Suppressor macrophage (primary cell): ENCODE data around the gene NECTIN2.
A peak's percentile ranks its signal among the peaks of the same experiment; 100 is the strongest.
"Not testable (repeated sequence)": the region's sequence is repeated elsewhere in the genome, so short reads cannot be mapped to it uniquely, and the experiment has no call there.

Source experiments
- DNase-seq, 4 experiments: peaks; one replicate each; pipeline ENCODE4 v3.0.0-alpha.2; 2020 to 2022

Gene NECTIN2

DNA sequence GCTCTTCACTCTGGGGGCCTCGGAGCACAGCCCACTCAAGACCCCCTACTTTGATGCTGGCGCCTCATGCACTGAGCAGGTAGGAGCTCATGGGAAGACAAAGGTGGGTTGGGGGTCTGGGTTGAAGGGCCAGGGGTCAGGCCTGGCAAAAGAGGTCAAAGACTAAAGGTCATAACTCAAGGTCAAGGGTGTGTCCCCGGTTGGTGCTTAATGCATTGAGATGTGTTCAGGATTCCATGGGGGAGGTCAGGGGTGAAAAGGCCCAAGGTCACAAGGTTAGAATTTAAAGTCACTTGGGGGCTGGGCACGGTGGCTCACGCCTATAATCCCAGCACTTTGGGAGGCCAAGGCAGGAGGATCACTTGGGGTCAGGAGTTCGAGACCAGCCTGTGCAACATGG is 40.0 kb downstream of the NECTIN2 start:
- DNase-seq, result no peak

DNA sequence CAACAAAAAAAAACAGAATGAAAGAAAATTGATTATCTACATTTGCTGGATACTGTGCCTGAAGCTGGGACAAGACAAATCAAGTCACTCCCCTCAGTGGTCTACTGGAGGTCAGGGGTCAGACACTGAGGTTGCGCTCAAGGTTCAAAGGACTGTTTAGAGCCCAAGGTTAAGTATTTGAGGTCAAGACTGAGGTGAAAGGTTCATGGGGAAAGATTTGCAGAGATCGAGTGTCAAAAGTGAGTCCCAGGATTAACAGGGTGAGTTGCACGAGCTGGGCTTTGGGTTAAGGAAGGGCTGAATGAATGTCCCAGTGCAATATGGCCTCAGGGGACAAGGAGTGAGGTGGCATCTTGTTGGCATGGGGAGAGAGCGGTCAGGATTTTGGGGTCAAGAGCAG is 41.6 kb downstream of the NECTIN2 start:
- no peak for DNase-seq

DNA sequence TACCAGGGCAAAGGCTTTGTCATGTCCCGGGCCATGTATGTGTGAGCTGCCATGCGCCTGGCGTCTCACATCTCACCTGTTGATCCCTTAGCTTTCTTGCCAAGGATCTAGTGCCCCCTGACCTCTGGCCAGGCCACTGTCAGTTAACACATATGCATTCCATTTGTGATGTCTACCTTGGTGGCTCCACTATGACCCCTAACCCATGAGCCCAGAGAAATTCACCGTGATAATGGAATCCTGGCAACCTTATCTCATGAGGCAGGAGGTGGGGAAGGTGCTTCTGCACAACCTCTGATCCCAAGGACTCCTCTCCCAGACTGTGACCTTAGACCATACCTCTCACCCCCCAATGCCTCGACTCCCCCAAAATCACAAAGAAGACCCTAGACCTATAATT is 42.2 kb downstream of the NECTIN2 start:
- DNase-seq, result not testable (repeated sequence)

DNA sequence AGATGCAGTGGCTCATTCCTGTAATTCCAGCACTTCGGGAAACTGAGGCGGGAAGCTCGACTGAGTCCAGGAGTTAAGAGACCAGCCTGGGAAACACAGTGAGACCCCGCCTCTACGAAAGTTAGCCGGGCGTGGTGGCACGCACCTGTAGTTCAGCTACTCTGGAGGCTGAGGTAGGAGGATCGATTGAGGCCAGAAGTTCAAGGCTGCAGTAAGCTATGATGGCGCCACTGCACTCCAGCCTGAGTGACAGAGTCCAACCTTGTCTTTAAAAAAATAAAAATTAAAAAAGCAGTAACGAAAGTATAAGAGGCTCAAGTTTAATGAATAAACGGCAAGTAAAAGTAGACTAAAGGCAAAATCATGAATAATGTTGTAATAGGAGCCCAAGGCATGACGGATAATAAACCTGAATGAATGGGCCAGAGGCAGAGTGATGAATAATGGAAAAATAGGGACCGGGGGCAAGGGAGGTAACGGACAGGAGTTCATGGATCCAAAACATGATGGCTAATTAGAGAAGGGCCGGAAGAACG is 43.8 kb downstream of the NECTIN2 start:
- DNase-seq, result no peak

DNA sequence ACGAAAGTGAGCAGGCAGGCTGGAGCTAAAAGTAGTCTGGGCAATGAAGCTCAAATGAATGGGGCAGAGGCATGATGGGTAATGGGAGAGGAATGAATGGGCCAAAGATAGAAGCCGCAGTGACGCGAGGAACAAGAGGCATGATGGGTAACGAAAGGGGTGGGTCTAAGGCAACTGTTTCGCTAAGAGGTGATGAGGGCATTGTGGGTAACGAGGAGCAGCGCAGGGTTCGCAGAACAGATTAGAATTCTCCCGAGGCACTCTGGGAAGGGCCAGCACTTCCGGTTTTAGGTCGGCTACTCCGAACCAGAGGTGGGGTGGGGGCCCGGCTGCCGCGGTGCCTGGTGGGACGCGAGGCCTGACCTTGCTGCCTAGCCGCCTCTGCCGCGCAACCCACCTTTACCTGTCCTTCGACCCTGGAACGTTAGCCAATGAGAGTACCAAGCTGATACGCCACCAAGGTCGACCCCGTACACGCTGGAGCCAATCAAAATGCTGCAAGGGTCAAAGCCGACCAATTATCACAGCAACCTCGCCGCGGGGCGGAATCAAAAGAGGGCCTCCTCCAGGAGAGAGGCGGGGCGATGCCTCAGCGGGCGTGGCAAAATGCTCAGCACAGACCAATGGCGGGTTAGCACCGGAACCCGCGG is 44.4 kb downstream of the NECTIN2 start:
- DNase-seq, result peak in 3 of 4 experiments; percentile 96 to 100 (median 98)

DNA sequence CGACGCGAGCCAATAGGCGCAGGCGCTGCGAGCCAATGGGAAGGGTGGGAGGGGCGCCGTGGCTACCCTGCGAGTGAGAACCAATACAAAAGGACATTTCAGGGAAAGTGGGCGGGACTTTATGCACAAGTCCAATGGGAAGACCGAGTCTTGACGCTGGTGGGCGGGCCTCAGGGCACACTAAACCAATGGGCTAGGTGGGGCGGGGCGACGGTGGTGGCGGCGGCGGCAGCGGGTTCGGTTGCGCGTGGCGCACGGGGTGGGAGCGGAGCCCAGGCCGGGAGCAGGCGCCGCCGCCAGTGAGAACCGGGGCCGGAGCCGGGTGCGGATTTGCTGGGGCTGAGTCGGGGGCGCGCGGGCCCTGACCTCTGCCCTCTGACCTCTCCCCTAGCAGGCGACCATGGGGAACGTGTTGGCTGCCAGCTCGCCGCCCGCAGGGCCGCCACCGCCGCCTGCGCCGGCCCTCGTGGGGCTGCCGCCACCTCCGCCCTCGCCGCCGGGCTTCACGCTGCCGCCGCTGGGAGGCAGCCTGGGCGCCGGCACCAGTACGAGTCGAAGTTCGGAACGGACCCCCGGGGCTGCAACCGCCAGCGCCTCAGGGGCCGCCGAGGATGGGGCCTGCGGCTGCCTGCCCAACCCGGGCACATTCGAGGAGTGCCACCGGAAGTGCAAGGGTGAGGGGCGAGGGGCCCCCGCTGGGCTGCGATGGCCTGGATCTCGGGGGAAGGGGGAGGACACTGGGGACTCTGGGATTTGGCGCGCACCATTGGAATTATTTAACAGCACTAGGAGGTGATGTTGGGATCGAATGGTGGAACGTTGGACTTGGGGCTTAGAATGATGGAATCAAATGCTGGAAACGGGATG is 45.2 kb downstream of the NECTIN2 start, which contains the start of gene TOMM40:
TOMM40 (plus strand) TSS at position 239 of the 867 bp plus-strand sequence; CDS start at position 401, 162 bp downstream.
- peak in 3 of 4 experiments; percentile 100 for DNase-seq

DNA sequence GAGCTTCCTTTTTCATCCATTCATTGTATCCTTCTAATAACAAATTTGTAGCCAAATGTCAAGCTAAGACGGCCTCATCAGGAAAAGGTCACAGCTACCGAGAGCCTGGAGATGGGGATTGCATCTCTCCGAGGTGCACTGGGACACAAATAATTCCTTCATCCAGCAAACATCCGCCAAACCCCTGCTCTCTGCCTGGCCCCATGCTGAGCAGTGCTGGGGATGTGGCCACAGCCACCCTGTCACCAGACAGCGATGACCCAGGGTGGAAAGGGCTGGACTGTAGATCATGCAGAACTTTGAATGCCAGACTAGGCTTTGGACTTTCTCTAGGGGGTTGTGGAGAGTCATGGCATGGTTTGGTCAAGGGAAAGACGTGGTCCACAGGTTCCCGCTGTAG is 46.8 kb downstream of the NECTIN2 start:
- DNase-seq, result no peak

DNA sequence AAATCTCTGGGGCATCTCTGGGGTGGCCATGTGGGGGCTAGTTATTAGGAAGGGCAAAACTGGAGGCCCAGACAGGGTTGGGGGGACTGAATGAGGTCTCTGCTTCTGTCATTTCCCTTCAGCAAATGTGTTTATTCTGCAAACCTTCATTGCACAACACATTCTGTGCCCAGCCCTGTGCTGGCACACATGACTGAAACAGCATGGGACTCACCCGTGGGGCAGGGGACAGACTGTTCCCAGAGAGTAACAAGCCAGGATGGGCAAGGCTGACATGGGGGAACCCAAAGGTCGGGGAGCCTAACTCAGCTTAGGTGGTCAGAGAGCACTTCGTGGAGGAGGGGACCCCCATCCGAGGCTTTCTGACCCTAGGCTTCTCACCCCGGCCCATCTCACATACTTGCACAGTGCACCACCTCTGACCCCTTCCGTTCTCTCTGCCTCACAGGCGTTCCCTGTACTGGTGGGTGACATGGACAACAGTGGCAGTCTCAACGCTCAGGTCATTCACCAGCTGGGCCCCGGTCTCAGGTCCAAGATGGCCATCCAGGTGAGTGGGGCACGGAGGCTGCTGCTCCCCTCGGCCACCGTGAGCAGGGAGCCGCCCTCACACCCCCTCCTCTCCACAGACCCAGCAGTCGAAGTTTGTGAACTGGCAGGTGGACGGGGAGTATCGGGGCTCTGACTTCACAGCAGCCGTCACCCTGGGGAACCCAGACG is 47.4 kb downstream of the NECTIN2 start:
- peak in 3 of 4 experiments; percentile 24 to 57 (median 50) for DNase-seq

DNA sequence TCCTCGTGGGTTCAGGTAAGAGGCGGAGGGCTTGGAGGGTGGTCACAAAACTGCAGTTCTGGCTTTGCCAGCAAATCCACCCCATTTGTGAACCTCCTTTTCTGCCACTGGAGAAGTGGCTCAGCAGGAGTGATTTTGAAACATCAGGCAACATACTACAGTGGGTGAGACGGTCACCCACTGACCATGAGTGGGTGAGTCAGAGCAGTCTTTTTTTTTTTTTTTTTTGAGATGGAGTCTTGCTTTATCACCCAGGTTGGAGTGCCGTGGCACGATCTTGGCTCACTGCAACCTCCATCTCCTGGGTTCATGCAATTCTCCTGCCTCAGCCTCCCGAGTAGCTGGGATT is 47.9 kb downstream of the NECTIN2 start:
- peak; percentile 39 to 76 (median 70) for DNase-seq

DNA sequence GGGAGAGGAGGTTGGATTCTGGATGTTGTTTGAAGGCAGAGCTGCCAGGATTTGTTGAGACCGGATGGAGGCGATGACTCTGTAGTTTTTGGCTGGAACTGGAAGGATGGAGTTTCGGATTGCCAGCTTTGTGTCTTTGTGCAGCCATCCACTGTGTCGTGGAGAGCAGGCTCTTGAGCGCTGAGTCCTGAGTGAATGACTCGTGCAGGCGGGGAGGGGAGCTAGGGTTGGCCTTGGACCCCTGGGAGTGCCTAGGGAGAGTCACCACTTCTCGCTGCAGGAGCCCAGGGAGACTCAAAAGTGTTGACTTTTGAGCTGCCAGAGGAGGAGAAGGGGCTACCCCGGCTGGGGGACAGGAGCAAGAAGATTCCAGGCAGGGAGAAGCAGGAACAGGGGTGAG is 48.8 kb downstream of the NECTIN2 start:
- DNase-seq, result no peak

DNA sequence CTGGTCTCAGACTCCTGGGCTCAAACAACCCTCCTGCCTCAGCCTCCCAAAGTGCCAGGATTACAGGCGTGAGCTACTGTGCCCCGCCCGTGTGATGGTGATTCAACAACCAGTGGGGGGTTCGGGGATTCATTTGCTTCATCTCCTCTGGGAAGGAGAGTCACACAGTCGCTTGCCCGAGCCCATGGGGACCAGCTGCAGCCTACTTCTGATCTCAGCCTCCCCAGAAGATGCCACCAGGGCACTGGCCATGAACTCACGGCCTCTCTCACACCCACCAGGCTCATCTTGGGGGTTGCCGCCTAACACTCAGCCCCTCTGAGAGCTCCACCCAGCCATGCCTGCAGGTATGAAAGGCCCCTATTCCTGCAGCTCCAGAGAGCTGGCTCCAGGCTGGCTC is 51.7 kb downstream of the NECTIN2 start:
- no peak for DNase-seq

DNA sequence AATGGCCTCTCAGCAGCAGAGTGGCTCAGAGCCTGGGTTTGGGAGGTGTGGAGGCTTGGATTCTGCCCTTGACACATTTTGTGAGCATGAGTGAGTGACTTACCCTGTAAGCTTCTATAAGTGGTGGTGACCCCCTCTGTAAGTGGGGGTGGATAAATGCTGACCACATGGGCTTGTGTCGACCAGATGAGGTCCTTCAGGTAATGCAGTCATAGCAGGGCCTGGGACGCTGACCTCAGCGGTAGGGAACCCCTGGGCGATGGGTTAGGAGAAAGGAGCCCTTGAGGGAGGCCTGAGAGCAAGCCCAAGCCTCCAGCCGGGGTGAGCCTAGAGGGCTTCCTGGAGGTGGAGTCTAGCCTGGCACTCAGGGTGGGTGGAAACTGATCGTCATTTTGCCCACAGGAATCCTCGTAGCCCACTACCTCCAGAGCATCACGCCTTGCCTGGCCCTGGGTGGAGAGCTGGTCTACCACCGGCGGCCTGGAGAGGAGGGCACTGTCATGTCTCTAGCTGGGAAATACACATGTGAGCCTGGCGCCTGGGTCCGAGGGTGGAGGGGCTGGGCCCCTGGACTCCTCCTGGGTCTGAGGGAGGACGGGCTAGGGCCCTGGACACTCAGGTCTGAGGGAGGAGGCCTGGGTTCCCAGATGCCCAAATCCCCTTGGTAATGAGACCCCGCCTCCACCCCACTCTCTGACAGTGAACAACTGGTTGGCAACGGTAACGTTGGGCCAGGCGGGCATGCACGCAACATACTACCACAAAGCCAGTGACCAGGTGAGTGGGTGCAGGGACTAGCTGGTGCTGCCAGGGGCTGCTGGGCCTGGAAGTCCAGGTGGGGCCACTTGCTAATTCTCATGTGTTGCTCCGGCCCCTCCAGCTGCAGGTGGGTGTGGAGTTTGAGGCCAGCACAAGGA is 54.5 kb downstream of the NECTIN2 start:
- DNase-seq, result no peak

DNA sequence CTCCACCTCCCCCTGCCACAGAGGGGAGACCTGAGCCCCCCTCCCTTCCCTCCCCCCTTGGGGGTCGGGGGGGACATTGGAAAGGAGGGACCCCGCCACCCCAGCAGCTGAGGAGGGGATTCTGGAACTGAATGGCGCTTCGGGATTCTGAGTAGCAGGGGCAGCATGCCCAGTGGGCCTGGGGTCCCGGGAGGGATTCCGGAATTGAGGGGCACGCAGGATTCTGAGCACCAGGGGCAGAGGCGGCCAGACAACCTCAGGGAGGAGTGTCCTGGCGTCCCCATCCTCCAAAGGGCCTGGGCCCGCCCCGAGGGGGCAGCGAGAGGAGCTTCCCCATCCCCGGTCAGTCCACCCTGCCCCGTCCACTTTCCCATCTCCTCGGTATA is 57.1 kb downstream of the NECTIN2 start:
- DNase-seq, result no peak

DNA sequence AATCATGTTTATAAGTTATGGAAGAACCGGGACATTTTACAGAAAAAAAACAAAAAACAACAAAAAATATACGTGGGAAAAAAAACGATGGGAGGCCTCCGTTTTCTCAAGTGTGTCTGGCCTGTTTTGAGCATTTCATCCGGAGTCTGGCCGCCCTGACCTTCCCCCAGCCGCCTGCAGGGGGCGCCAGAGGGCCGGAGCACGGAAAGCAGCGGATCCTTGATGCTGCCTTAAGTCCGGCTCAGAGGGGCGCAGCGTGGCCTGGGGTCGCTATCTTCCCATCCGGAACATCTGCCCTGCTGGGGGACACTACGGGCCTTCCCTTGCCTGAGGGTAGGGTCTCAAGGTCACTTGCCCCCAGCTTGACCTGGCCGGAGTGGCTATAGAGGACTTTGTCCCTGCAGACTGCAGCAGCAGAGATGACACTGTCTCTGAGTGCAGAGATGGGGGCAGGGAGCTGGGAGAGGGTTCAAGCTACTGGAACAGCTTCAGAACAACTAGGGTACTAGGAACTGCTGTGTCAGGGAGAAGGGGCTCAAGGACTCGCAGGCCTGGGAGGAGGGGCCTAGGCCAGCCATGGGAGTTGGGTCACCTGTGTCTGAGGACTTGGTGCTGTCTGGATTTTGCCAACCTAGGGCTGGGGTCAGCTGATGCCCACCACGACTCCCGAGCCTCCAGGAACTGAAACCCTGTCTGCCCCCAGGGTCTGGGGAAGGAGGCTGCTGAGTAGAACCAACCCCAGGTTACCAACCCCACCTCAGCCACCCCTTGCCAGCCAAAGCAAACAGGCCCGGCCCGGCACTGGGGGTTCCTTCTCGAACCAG is 57.7 kb downstream of the NECTIN2 start:
- DNase-seq, result peak; percentile 69 to 88 (median 82)

DNA sequence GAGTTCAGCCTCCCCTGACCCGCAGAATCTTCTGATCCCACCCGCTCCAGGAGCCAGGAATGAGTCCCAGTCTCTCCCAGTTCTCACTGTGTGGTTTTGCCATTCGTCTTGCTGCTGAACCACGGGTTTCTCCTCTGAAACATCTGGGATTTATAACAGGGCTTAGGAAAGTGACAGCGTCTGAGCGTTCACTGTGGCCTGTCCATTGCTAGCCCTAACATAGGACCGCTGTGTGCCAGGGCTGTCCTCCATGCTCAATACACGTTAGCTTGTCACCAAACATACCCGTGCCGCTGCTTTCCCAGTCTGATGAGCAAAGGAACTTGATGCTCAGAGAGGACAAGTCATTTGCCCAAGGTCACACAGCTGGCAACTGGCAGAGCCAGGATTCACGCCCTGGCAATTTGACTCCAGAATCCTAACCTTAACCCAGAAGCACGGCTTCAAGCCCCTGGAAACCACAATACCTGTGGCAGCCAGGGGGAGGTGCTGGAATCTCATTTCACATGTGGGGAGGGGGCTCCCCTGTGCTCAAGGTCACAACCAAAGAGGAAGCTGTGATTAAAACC is 58.4 kb downstream of the NECTIN2 start:
- DNase-seq, result peak in 1 of 4 experiments; percentile 20

DNA sequence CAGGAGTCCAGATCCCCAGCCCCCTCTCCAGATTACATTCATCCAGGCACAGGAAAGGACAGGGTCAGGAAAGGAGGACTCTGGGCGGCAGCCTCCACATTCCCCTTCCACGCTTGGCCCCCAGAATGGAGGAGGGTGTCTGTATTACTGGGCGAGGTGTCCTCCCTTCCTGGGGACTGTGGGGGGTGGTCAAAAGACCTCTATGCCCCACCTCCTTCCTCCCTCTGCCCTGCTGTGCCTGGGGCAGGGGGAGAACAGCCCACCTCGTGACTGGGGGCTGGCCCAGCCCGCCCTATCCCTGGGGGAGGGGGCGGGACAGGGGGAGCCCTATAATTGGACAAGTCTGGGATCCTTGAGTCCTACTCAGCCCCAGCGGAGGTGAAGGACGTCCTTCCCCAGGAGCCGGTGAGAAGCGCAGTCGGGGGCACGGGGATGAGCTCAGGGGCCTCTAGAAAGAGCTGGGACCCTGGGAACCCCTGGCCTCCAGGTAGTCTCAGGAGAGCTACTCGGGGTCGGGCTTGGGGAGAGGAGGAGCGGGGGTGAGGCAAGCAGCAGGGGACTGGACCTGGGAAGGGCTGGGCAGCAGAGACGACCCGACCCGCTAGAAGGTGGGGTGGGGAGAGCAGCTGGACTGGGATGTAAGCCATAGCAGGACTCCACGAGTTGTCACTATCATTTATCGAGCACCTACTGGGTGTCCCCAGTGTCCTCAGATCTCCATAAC is 59.5 kb downstream of the NECTIN2 start, which contains the start of gene APOE:
APOE (plus strand) TSS at position 360 of the 724 bp plus-strand sequence. CDS start 829 bp downstream, outside the sequence.
- DNase-seq, result peak; percentile 70 to 89 (median 80)

DNA sequence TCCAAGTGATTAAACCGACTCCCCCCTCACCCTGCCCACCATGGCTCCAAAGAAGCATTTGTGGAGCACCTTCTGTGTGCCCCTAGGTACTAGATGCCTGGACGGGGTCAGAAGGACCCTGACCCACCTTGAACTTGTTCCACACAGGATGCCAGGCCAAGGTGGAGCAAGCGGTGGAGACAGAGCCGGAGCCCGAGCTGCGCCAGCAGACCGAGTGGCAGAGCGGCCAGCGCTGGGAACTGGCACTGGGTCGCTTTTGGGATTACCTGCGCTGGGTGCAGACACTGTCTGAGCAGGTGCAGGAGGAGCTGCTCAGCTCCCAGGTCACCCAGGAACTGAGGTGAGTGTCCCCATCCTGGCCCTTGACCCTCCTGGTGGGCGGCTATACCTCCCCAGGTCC is 61.5 kb downstream of the NECTIN2 start:
- DNase-seq, result no peak

DNA sequence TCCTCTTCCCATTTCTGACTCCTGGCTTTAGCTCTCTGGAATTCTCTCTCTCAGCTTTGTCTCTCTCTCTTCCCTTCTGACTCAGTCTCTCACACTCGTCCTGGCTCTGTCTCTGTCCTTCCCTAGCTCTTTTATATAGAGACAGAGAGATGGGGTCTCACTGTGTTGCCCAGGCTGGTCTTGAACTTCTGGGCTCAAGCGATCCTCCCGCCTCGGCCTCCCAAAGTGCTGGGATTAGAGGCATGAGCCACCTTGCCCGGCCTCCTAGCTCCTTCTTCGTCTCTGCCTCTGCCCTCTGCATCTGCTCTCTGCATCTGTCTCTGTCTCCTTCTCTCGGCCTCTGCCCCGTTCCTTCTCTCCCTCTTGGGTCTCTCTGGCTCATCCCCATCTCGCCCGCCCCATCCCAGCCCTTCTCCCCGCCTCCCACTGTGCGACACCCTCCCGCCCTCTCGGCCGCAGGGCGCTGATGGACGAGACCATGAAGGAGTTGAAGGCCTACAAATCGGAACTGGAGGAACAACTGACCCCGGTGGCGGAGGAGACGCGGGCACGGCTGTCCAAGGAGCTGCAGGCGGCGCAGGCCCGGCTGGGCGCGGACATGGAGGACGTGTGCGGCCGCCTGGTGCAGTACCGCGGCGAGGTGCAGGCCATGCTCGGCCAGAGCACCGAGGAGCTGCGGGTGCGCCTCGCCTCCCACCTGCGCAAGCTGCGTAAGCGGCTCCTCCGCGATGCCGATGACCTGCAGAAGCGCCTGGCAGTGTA is 62.2 kb downstream of the NECTIN2 start:
- no peak for DNase-seq

DNA sequence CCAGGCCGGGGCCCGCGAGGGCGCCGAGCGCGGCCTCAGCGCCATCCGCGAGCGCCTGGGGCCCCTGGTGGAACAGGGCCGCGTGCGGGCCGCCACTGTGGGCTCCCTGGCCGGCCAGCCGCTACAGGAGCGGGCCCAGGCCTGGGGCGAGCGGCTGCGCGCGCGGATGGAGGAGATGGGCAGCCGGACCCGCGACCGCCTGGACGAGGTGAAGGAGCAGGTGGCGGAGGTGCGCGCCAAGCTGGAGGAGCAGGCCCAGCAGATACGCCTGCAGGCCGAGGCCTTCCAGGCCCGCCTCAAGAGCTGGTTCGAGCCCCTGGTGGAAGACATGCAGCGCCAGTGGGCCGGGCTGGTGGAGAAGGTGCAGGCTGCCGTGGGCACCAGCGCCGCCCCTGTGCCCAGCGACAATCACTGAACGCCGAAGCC is 62.8 kb downstream of the NECTIN2 start:
- peak in 1 of 4 experiments; percentile 4 for DNase-seq
